Thyroid gland (tissue), 4 donors: ENCODE results near the gene SLC7A10.

ENCODE experiments used
- CTCF ChIP-seq, 6 experiments: fragments of 200-600 bp in 3 of 6; fragments of 450-650 bp in 3 of 6; sonication (generic) in 3 of 6; IDR thresholded peaks; one replicate each; pipeline ENCODE4 v1.5.1; 2016 to 2019; ENCODE audit warnings: antibody characterized with exemption in 6 of 6, mild to moderate bottlenecking in 2 of 6, inconsistent platforms in 1 of 6, moderate library complexity in 1 of 6
- POLR2A ChIP-seq, 2 donors: fragments of 450-650 bp; IDR thresholded peaks; one replicate each; pipeline ENCODE4 v1.6.1; 2017; ENCODE audit warnings: antibody characterized with exemption in 2 of 2, mild to moderate bottlenecking in 2 of 2, moderate library complexity in 1 of 2

DNA sequence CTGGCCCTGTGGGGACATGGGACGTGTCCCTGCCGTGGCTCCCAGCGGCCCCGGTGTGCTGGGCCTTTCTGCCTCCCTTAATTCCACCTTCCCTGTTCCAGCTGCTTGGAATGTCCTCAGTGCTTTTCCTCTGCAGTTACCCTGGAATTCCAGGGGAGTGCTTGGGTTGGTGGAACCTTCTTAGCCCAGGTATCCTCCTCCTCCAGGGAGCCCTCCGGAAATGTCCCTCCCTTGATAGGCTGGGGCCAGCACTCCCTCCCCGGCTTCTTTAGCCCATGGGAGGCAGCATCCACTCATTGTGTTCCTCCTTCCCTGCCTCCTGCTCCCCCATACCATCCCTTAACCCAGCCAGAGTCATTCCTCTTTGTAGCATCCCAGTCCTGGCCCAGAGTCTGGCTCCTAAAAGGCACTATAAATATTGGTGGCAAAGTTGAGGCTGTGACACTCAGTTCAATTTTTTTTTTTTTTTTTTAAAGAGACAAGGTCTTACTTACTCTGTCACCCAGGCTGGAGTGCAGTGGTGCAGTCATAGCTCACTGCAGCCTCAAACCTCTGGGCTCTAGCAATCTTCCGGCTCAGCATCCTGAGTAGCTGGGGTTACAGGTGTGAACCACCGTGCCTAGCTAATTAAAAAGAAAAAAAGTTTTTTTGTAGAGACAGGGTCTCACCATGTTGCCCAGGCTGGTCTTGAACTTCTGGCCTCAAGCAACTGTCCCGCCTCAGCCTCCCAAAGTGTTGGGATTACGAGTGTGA is 13.7 kb upstream of the SLC7A10 start:
- no peak for TF ChIP-seq POLR2A (IDR thresholded peaks at IDR 0.05)
- TF ChIP-seq CTCF (IDR thresholded peaks at IDR 0.05), result no peak
